Measurements from ENCODE around the gene RNASE13.
"Not testable (repeated sequence)": the region's sequence is repeated elsewhere in the genome, so short reads cannot be mapped to it uniquely, and the experiment has no call there.

RNASE13 gene

DNA sequence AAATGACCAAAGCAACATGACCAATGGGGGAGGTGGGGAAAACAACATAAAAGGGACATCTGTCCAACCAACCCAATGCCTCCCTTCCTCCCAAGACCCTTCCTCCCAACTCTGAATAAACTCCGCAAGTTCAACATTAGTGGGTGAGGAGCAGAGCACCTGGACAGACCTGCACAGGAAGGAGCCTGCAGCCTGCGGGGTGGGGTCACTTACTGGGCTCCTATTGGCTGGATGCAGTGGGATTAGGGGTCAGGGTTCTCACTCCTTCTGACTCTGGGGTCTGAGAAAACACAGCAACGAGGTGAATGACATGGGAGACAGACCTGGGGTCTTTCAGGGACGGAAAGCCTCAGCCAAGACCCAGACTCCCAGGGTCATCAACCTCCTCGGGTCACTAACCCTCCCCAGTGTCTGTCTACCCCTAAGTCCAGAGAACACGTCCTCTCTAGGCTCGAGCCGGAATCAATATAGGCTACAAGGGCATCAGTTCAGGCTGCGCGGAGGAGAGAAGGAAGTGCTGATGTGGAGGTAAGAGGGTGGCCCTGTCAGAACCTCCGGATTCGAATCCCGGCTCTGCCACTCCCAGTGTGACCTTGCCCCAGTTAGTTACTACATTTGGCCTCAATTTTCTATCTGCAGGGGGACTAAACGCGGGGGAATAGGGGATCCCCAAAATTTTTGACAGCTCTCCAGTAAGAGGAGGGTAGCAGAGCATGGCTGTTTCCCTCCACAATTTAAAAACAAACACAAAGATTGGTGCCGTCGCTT is 10.6 kb downstream of the RNASE13 start:
- no peak for DNase-seq (ENCODE audit: low read depth in 2 of 2, low spot score in 1 of 2)

DNA sequence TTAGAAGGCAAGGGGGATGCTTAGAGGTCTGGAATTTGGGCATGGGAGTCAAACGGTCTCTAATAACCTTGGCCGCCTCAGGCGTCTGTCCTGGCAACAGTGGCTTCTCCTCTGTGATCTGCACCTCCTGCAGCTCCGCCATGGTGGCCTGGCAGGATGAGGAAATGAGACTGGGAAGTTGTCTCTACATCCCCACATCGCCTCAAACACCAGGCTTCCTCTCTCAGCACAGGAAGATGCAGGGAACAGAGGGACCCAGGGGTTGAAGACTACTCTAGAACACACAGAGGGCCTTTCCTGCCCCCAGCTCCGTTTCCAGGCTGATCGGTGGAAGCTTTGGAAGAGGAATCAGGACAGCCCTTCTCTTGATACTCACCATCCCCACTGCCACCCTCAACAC is 11.4 kb downstream of the RNASE13 start:
- DNase-seq (ENCODE audit: low read depth in 2 of 2, low spot score in 1 of 2): no peak

DNA sequence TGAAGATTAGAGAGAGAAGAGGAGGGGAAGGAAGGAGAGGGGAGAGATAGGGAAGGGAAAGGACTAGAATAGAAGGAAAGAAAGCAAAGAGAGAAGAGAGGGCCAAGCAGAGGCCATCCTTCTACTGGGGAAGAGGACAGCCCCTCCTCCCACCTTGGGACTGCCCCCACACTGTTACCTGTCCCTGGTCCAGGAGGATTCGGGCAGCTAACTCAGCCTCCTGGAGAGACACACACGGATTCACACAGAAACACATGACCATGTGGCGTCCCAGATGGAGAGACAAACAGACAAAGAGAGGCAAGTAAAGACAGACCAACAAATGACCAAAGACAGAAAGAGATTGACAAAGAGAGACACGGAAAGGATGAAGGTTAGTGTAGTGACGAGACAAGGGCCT is 11.9 kb downstream of the RNASE13 start:
- no peak for DNase-seq (ENCODE audit: low read depth in 2 of 2, low spot score in 1 of 2)

DNA sequence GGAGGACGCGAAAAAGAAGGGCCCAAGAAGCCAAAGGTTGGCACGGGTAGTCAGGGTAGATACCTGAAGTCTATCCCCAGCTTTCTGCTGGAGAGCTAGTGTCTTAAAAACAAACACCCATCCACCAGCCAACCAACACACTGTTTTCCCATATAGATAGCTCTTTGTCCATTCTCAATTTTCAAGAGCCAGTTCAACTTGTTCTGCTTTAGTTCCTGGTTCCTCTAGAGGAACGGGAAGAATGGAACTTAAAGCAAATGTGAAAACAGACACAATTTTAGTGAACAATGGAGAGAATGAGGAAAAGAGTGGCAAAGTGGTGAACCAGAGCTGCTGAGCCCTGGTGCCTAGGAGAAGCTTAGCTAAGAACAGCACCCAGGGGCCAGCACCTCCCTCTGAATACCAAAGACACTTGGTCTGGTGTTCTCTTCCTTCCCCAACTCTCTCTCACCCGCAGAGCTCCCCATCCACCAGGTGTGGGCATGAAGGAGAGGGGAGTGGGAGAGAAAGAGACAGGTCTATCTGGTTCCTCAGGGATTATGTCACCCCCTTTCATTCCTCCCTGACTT is 13.5 kb downstream of the RNASE13 start:
- DNase-seq (ENCODE audit: low read depth in 2 of 2, low spot score in 1 of 2): no peak

- DNase-seq (ENCODE audit: low read depth in 2 of 2, low spot score in 1 of 2): no peak
Measured at GRCh38 chr14:21019366-21019765, 15.2 kb downstream of the RNASE13 start.

DNA sequence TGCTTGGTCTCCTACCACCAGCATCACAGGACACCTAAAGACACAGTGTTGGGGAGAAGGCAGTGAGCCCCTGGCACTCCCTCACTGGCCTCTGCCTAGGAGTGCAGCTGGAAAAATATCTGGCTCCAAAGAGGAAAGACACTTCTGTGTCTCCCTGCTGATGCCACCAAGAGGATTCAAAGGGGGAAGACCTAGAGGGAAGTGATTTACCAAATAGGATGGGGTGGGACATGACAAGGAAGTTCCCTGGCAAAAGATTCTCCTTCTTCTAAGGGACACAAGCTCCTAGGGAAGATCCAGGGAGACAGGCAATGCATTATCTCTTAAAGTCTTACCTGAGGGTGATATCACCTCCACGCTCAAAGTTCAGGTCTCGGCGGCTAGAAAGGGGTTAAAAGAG is 15.8 kb downstream of the RNASE13 start:
- no peak for DNase-seq (ENCODE audit: low read depth in 2 of 2, low spot score in 1 of 2)

GRCh38 chr14:21018286-21018685 is 16.3 kb downstream of the RNASE13 start:
- DNase-seq (ENCODE audit: low read depth in 2 of 2, low spot score in 1 of 2): no peak

DNA sequence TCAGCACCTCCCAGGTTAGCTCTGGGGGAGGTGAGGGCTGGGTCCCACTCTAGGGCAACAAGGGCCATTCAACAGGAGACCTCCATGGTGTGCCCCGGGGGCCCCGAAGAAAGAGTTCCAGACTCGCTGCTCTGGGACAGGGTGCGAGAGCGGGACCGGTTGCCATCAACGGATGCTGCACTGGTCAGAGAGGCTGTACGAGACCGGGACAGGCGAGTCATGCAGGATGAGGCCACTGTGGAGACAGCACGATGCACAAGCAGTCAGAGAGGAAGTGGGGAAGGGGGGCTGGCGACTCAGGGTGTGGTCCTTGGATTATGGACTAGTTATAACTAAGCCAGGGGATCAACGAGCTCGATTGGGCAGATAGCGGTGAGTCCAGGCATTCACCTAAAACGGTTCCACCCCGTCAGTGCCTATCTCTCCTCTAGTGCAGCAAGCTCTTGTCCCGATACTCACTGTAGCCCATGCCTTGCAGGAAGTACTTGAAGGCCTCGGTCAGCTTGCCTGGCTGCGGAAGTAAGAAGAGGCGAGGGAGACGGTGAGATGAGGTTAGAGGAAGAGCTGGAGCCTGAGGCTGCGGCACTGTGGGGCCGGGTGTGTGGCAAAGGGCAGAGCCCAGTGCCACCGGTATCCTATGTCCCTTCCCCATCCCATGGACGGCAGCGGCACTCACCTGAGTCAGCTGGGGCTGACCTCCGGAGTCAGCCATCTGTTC is 16.9 kb downstream of the RNASE13 start:
- DNase-seq (ENCODE audit: low read depth in 2 of 2, low spot score in 1 of 2): no peak

- DNase-seq (ENCODE audit: low read depth in 2 of 2, low spot score in 1 of 2): no peak
Measured at GRCh38 chr14:21016413-21017190, 18.0 kb downstream of the RNASE13 start.

DNA sequence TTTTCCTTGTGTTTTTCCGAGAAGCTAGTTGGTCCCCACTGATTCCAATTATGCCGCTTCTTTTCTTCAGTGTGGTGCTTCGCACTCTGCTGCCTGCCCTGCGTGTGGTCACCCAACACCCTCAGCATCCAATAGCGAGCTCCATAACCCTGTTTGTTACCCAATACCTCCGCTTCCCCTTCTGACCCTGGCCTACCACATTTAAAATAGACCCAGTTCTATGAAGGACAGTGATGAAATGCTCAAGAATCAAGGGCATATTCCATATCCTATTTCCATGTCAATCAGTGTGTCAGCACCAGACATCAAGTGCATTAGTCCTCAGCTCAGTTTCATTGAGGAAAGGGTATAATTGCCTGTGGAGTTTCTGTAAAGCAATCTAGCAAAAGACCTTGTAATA is 19.3 kb downstream of the RNASE13 start:
- DNase-seq (ENCODE audit: low read depth in 2 of 2, low spot score in 1 of 2): no peak

DNA sequence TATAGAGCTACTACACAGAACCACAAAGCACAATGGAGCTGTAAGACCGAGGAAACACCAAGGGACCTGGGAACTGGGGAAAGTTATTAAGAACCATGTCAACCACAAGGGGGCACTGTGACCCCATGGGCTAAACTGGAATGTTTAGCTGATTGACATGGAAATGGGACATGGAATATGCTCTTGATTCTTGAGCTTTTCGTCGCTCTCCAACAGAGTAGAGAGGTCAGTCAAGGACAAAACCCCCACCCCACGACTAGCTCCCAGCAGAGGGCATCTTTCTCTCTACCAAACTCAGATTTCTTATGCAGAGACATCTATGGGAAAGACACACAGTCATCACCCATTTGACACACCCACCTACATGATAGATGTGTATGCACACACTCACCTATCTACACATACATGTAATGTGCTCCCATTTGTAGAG is 19.8 kb downstream of the RNASE13 start:
- peak; percentile 54 to 74 for DNase-seq (ENCODE audit: low read depth in 2 of 2, low spot score in 1 of 2)

GRCh38 chr14:21011136-21011535 is 23.5 kb downstream of the RNASE13 start:
- DNase-seq (ENCODE audit: low read depth in 2 of 2, low spot score in 1 of 2): no peak

- DNase-seq (ENCODE audit: low read depth in 2 of 2, low spot score in 1 of 2): not testable (repeated sequence)
Measured at GRCh38 chr14:21009721-21010120, 24.9 kb downstream of the RNASE13 start.

- DNase-seq (ENCODE audit: low read depth in 2 of 2, low spot score in 1 of 2): no peak
Measured at GRCh38 chr14:21003788-21004346, 30.7 kb downstream of the RNASE13 start.

DNA sequence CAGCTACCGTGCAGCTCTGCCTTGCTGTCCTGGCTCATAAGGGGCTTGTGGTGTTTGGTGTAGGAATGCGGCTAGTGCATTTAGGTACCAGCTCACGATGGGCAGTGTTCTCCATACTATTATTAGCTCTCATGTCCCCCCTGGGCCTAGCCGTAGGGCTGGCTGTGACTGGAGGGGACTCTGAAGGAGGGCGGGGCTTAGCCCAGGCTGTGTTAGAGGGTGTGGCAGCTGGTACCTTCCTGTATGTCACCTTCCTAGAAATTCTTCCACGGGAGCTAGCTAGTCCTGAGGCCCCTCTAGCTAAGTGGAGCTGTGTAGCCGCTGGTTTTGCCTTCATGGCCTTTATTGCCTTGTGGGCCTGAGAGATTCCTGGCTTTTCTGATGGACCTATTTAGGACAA is 33.4 kb downstream of the RNASE13 start:
- DNase-seq (ENCODE audit: low read depth in 2 of 2, low spot score in 1 of 2): no peak

DNA sequence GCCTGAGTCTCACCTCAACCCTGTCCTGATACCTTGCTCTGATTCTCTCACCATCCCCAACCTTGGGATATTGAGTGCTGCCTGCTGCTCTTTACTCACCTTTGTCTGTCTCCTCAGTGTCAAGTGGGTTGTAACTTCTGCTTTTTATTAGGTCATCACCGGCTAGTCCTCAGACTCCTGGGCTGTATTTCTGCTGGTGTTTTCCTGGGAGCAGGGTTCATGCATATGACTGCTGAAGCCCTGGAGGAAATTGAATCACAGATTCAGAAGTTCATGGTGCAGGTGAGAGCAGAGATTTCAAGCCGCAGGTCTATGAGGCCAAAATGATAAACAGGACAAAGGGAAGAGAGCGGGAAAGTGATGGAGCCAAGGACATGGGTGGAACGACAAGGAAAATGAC is 35.0 kb downstream of the RNASE13 start:
- DNase-seq (ENCODE audit: low read depth in 2 of 2, low spot score in 1 of 2): no peak

- DNase-seq (ENCODE audit: low read depth in 2 of 2, low spot score in 1 of 2): no peak
Measured at GRCh38 chr14:20998674-20999366, 35.8 kb downstream of the RNASE13 start, which contains the start of gene SLC39A2. Gene SLC39A2, plus strand, starts transcription at chr14:20999293. Its CDS starts 154 bp downstream, at chr14:20999447.

DNA sequence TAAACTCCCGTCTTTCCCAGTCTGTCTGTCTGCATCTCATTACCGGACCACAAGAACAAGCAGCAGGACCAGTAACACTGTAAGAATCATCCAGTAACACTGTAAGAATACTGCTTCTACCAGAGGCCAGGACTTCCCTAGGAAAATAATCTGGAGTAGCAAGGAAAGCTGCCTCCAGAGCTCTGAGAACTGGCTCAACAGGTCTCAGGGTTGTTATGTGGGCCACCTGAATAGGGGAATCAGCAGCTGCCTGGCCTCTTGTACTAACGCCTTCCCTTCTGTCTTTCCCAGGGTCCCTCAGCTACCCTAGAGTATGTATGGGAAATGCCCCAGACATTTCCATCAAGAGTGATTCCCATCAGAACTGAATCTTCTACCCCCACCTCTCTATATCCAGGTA is 36.5 kb downstream of the RNASE13 start:
- DNase-seq (ENCODE audit: low read depth in 2 of 2, low spot score in 1 of 2): no peak

- DNase-seq (ENCODE audit: low read depth in 2 of 2, low spot score in 1 of 2): no peak
Measured at GRCh38 chr14:20997564-20997963, 37.0 kb downstream of the RNASE13 start.

- DNase-seq (ENCODE audit: low read depth in 2 of 2, low spot score in 1 of 2): no peak
Measured at GRCh38 chr14:20997115-20997514, 37.5 kb downstream of the RNASE13 start.

- DNase-seq (ENCODE audit: low read depth in 2 of 2, low spot score in 1 of 2): no peak
Measured at GRCh38 chr14:20996521-20996920, 38.1 kb downstream of the RNASE13 start.

Measured in stimulated activated CD8-positive, alpha-beta memory T cell treated with anti-CD3 and anti-CD28 coated beads, Interleukin-4, amount 100 ng/mL, for 4 hours (primary cell).